22Rv1 (cell line): ENCODE data around the gene SUPT3H.

ENCODE experiments used
- ZFX ChIP-seq: fragments of 450-650 bp; IDR thresholded peaks from 2 replicates; pipeline ENCODE4 v1.6.1; 2017; ENCODE audit warnings: antibody characterized with exemption, borderline replicate concordance
- TF ChIP-seq, protein P1 (sequence below): fragments of 450-650 bp; IDR thresholded peaks from 2 replicates; pipeline ENCODE4 v1.5.1; 2017; ENCODE audit warnings: mild to moderate bottlenecking

DNA sequence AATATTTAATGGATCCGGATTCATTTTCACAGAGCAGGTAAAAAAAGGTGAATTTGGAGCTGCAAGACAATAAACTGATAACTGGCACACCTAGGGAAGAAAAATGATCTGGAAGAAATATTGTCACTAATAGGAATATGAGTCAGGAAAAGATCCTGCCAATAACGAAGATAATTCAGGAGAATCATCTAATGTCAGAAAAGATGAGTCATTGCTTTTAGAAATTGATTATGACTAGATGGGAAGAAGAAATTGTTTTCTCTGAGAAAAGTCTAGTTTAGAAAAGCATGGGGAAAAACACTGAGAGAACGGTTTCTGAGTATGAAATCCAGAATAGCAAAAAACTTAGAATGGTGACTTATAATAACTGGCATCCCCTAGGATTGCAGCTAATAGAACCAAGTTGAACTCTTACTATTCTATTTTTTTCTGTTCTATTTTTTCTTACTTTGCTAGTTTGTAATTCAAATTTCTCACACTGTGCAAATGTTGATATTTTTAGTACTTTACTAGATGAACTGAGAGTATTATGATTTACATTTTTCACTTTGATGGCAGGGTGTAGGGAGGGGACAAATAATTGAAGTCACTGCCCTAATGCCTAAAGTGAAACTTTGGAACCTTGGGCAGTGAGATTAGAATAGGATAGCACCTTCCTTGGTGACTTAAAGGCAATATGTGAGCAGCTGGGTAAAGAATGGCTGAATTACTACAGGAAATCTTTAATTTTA, 38.2 kb upstream of the SUPT3H start:
- TF ChIP-seq, protein P1, sequence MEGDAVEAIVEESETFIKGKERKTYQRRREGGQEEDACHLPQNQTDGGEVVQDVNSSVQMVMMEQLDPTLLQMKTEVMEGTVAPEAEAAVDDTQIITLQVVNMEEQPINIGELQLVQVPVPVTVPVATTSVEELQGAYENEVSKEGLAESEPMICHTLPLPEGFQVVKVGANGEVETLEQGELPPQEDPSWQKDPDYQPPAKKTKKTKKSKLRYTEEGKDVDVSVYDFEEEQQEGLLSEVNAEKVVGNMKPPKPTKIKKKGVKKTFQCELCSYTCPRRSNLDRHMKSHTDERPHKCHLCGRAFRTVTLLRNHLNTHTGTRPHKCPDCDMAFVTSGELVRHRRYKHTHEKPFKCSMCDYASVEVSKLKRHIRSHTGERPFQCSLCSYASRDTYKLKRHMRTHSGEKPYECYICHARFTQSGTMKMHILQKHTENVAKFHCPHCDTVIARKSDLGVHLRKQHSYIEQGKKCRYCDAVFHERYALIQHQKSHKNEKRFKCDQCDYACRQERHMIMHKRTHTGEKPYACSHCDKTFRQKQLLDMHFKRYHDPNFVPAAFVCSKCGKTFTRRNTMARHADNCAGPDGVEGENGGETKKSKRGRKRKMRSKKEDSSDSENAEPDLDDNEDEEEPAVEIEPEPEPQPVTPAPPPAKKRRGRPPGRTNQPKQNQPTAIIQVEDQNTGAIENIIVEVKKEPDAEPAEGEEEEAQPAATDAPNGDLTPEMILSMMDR: no peak
- no peak for TF ChIP-seq ZFX
